H1 (cell line): Measurements from ENCODE around the gene CYBB. TPM values are rescaled to one million over a fixed set of nuclear protein-coding genes. Genes with fewer than 3 reads are reported as not detected.

ENCODE experiments used
- KDM1A ChIP-seq: fragments of 200-600, 300-600 bp; sonication (generic); IDR thresholded peaks from 2 replicates; pipeline ENCODE4 v1.7.1; 2016; ENCODE audit warnings: mild to moderate bottlenecking, low read length, borderline replicate concordance
- polyA plus RNA-seq, 7 experiments: library from polyadenylated mRNA; depleted of rRNA in 3 of 7; stranded (reverse) in 5 of 7; unstranded in 2 of 7; fragments of >200 nt in 5 of 7; fragments of 200-250 nt in 2 of 7; gene quantifications; 1 replicate in 5 of 7; 2 replicates in 1 of 7; 4 replicates in 1 of 7; pipeline versions ENCODE4 v1.2.1 to v1.2.3, GENCODE V29; 2011 to 2013; ENCODE audit warnings: missing spikeins in 2 of 7, mixed read lengths in 2 of 7
- total RNA-seq: library from RNA; stranded (reverse); fragmentation: NEBNext Ultra II Directional; extraction: Animal tissue kit (Norgen Biotek cat#: 25700); gene quantifications from 2 replicates; pipeline ENCODE4 v1.2.1, GENCODE V29; 2021

Gene CYBB
- total and polyA plus RNA-seq, 2 of the 8 experiments (the other 6 are each of a cell fraction or from before 2014, with no cell fraction given) = 0.03 to 0.09 TPM

GRCh38 chrX:37815366-37815765 lies 35.5 kb downstream of the CYBB start (continued):
- TF ChIP-seq KDM1A = no peak
- TF ChIP-seq, all 59 proteins: peak for 0
